CD4-positive, alpha-beta T cell treated with Interleukin-1 beta for 1 hour (primary cell): ENCODE data around the gene SPRED2.

Experiments used
- DNase-seq, 2 donors: peaks; one replicate each; pipeline ENCODE4 v3.0.0-alpha.2; 2020 to 2022

Gene SPRED2

GRCh38 chr2:65267008-65267407 lies 165.4 kb downstream of the SPRED2 start:
- no peak for DNase-seq

- no peak for DNase-seq
Measured at GRCh38 chr2:65265671-65266045, 166.7 kb downstream of the SPRED2 start.

GRCh38 chr2:65264821-65265670 lies 167.4 kb downstream of the SPRED2 start:
- peak in 1 of 2 donors; percentile 30 for DNase-seq

- no peak for DNase-seq
Measured at GRCh38 chr2:65263986-65264385, 168.4 kb downstream of the SPRED2 start.

- DNase-seq, result no peak
Measured at GRCh38 chr2:65263262-65263661, 169.1 kb downstream of the SPRED2 start.

GRCh38 chr2:65261676-65262075 lies 170.7 kb downstream of the SPRED2 start:
- DNase-seq, result no peak
